Measurements from ENCODE around the gene KLHL29.

Gene KLHL29

GRCh38 chr2:23616630-23617029 is 231.7 kb downstream of the KLHL29 start:
- no peak for DNase-seq (ENCODE audit: low read depth in 2 of 2)

GRCh38 chr2:23617167-23617810 is 232.3 kb downstream of the KLHL29 start:
- DNase-seq (ENCODE audit: low read depth in 2 of 2): peak; percentile 61 to 67

GRCh38 chr2:23617811-23618215 is 232.8 kb downstream of the KLHL29 start:
- no peak for DNase-seq (ENCODE audit: low read depth in 2 of 2)

- no peak for DNase-seq (ENCODE audit: low read depth in 2 of 2)
These were observed 233.3 kb downstream of the KLHL29 start for GRCh38 chr2:23618265-23618664.

- no peak for DNase-seq (ENCODE audit: low read depth in 2 of 2)
These were observed 234.0 kb downstream of the KLHL29 start for GRCh38 chr2:23618794-23619530.

GRCh38 chr2:23619941-23620340 is 235.0 kb downstream of the KLHL29 start:
- no peak for DNase-seq (ENCODE audit: low read depth in 2 of 2)

GRCh38 chr2:23620841-23621341 is 235.9 kb downstream of the KLHL29 start:
- DNase-seq (ENCODE audit: low read depth in 2 of 2): no peak

- no peak for DNase-seq (ENCODE audit: low read depth in 2 of 2)
These were observed 236.6 kb downstream of the KLHL29 start for GRCh38 chr2:23621616-23622015.

- DNase-seq (ENCODE audit: low read depth in 2 of 2): no peak
These were observed 237.5 kb downstream of the KLHL29 start for GRCh38 chr2:23622466-23622865.

- no peak for DNase-seq (ENCODE audit: low read depth in 2 of 2)
These were observed 238.1 kb downstream of the KLHL29 start for GRCh38 chr2:23622966-23623675.

- no peak for DNase-seq (ENCODE audit: low read depth in 2 of 2)
These were observed 239.4 kb downstream of the KLHL29 start for GRCh38 chr2:23624378-23624777.

GRCh38 chr2:23624915-23625314 is 239.9 kb downstream of the KLHL29 start:
- DNase-seq (ENCODE audit: low read depth in 2 of 2): no peak

GRCh38 chr2:23625726-23626125 is 240.7 kb downstream of the KLHL29 start:
- DNase-seq (ENCODE audit: low read depth in 2 of 2): no peak

GRCh38 chr2:23626701-23627230 is 241.8 kb downstream of the KLHL29 start:
- DNase-seq (ENCODE audit: low read depth in 2 of 2): no peak

GRCh38 chr2:23627236-23628009 is 242.4 kb downstream of the KLHL29 start:
- no peak for DNase-seq (ENCODE audit: low read depth in 2 of 2)

GRCh38 chr2:23628926-23629771 is 244.2 kb downstream of the KLHL29 start:
- no peak for DNase-seq (ENCODE audit: low read depth in 2 of 2)

- DNase-seq (ENCODE audit: low read depth in 2 of 2): no peak
These were observed 244.9 kb downstream of the KLHL29 start for GRCh38 chr2:23629772-23630480.

- DNase-seq (ENCODE audit: low read depth in 2 of 2): no peak
These were observed 246.0 kb downstream of the KLHL29 start for GRCh38 chr2:23630961-23631360.

GRCh38 chr2:23631389-23631788 is 246.4 kb downstream of the KLHL29 start:
- DNase-seq (ENCODE audit: low read depth in 2 of 2): no peak

GRCh38 chr2:23632386-23632785 is 247.4 kb downstream of the KLHL29 start:
- no peak for DNase-seq (ENCODE audit: low read depth in 2 of 2)
